ENCODE data around the gene KBTBD12. TPM values are rescaled to one million over a fixed set of nuclear protein-coding genes. Genes with fewer than 3 reads are reported as not detected.
A peak's percentile ranks its signal among the peaks of the same experiment; 100 is the strongest.
"Not testable (repeated sequence)": the region's sequence is repeated elsewhere in the genome, so short reads cannot be mapped to it uniquely, and the experiment has no call there.

Gene KBTBD12
- total RNA-seq (not detected), total RNA-seq (0 to 0.05 (median 0) reads per million in 29 experiments)
- 0.02 TPM for total RNA-seq (2013)

DNA sequence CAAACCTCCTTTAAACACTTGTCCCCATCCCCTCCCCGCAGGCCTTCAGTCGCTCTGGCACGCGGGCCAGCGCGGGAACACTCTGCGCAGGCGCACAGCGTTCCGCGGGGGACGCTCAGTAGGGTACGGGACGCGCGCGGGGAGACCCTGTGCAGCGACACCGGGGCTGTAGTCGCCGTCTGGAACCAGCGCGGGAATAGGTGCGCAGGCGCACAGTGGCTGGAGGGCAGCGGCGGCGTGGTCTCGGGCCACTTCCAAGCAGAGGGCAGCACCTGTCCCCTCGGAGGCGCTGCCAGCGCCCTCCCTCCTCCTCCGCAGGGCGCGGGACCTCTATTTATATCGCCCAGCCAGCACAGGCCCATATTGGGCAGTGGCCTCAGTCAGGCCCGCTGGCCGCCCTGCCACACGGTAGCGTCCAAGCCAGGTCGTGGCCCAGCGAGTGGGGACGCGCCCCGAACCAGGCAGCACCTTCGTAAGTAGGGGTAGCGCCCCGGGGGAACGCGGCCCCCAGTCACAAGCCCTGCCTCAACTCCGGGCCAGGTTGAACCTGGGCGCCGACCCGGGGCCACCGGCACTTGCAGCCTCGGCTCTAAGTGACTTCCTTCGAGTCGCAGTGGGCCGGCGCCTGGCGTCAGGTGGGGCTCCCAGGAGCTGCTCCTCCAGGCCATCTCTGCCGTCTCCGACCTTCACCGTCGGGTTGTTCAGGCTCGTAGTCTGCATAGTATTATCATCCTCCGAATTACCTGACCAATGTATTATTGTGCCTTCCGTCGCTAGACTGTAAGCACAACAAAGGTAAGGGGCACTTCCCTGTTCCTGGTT, at the start of gene KBTBD12:
KBTBD12 (plus strand) TSS at position 118 of the 822 bp plus-strand sequence. CDS start 7,830 bp downstream, outside the sequence.
- ChIA-PET POLR2A (interaction anchor here in 1 of 2 donors (0.5 kb wide), 1 partner anchor 267 kb away, joined by 5 read pairs; no protein-coding TSS in a partner anchor), CTCF (no interaction called here)
- Histone ChIP-seq H3K27ac (ENCODE audit: low read length) (no peak within 1 kb of the TSS), H3K36me3 (ENCODE audit: control insufficient read depth in 2 of 2, extremely low read depth in 1 of 2, insufficient read depth in 1 of 2, low read length in 1 of 2) (no peaks in the 10 kb centered on the region), H3K27me3 (replicated peaks in 1 of 2; ENCODE audit: control insufficient read depth in 2 of 2, extremely low read depth in 1 of 2, insufficient read depth in 2 of 2, low read length in 1 of 2) (peaks cover 2 to 22% of the 10 kb centered on the region in 2 experiments), H3K4me1 (ENCODE audit: control insufficient read depth in 1 of 2, extremely low read depth in 1 of 2, insufficient read depth in 2 of 2, low read length in 2 of 2) (no peaks in the 10 kb centered on the region), H3K9me3 (no peaks in the 10 kb centered on the region), H3K4me3 (ENCODE audit: control insufficient read depth in 1 of 2, extremely low read depth in 1 of 2, low read length in 1 of 2) (peak within 1 kb of the TSS in 1 of 2 donors; percentile 57)
- DNase-seq = no peak
- peaks cover 0 to 6% (median 0%) of the 10 kb centered on the region in 3 donors for H3K9me3 Mint-ChIP-seq
- no peak within 1 kb of the TSS for H3K27ac Mint-ChIP-seq
- peaks cover 57 to 62% of the 10 kb centered on the region in 2 donors for H3K27me3 Mint-ChIP-seq
- ATAC-seq (replicated peaks in 1 of 4) = no peak
- H3K4me1 Mint-ChIP-seq = peaks cover 0 to 8% (median 6%) of the 10 kb centered on the region in 3 donors
- peak within 1 kb of the TSS in 2 of 3 donors; percentile 8 to 42 for H3K4me3 Mint-ChIP-seq
- WGBS (ENCODE audit: insufficient coverage) = 32% methylated on average over 69 of the region's 69 CpGs
- H3K36me3 Mint-ChIP-seq = no peaks in the 10 kb centered on the region

DNA sequence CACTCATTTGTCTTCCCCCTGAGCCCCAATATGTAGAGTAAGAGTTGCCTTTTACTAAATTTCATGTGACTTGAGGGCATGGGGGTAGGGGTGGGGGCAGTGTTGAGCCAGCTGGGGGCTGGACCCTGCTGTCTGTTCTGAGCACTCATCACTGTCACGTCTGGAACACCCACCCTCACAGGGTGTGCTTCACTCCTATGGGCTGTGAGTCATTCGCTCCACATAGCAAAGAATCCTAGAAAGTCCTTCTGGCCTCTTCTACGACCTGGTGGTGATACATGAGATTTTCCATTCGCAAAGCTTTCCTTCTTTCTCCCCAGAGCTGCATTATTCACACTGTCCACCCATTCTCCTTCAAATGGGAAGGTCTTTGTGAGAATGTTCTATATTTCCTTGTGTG, 49.1 kb upstream of the KBTBD12 start:
- no peaks in the 10 kb centered on the region for H3K4me1 Mint-ChIP-seq
- ChIA-PET CTCF (no interaction called here), POLR2A (no interaction called here)
- Histone ChIP-seq H3K9me3 (no peaks in the 10 kb centered on the region), H3K4me3 (ENCODE audit: control insufficient read depth in 1 of 2, extremely low read depth in 1 of 2, low read length in 1 of 2) (no peak overlapping the region), H3K36me3 (ENCODE audit: control insufficient read depth in 2 of 2, extremely low read depth in 1 of 2, insufficient read depth in 1 of 2, low read length in 1 of 2) (no peaks in the 10 kb centered on the region), H3K4me1 (ENCODE audit: control insufficient read depth in 1 of 2, extremely low read depth in 1 of 2, insufficient read depth in 2 of 2, low read length in 2 of 2) (no peaks in the 10 kb centered on the region), H3K27ac (ENCODE audit: low read length) (no peak overlapping the region), H3K27me3 (replicated peaks in 1 of 2; ENCODE audit: control insufficient read depth in 2 of 2, extremely low read depth in 1 of 2, insufficient read depth in 2 of 2, low read length in 1 of 2) (no peaks in the 10 kb centered on the region)
- DNase-seq (no peak), ATAC-seq (replicated peaks in 1 of 4) (no peak)
- no peaks in the 10 kb centered on the region for H3K36me3 Mint-ChIP-seq
- WGBS (ENCODE audit: insufficient coverage) = no CpG with 5 or more reads among the region's 4 CpGs
- no peaks in the 10 kb centered on the region for H3K9me3 Mint-ChIP-seq
- peaks cover 4 to 11% of the 10 kb centered on the region in 2 donors for H3K27me3 Mint-ChIP-seq
- no peak overlapping the region for H3K4me3 Mint-ChIP-seq
- H3K27ac Mint-ChIP-seq = no peak overlapping the region

DNA sequence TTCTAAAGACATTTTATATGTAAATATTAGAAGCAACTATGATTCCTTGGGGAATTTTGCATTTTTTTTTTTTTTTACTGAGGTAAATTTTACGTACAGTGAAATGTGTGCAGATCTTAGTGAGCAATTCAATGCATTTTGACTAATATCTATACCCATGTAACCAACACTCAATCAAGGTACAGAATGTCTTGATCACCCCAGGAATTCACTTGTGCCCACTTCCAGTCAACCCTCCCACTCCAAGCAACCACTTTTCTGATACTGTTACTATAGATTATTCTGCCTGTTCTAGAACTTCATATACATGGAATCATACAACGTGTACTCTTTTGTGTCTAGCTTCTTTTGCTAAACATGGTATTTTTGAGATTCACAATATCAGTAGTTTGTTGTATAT, 47.6 kb upstream of the KBTBD12 start:
- H3K27me3 ChIP-seq (replicated peaks in 1 of 2; ENCODE audit: control insufficient read depth in 2 of 2, extremely low read depth in 1 of 2, insufficient read depth in 2 of 2, low read length in 1 of 2) = no peaks in the 10 kb centered on the region
- H3K36me3 ChIP-seq (ENCODE audit: control insufficient read depth in 2 of 2, extremely low read depth in 1 of 2, insufficient read depth in 1 of 2, low read length in 1 of 2) = no peaks in the 10 kb centered on the region
- no peaks in the 10 kb centered on the region for H3K9me3 ChIP-seq
- WGBS (ENCODE audit: insufficient coverage) = no CpG with 5 or more reads among the region's 2 CpGs
- Mint-ChIP-seq H3K4me3 (no peak overlapping the region), H3K4me1 (no peaks in the 10 kb centered on the region), H3K27me3 (peaks cover 4 to 11% of the 10 kb centered on the region in 2 donors), H3K27ac (no peak overlapping the region), H3K9me3 (no peaks in the 10 kb centered on the region), H3K36me3 (no peaks in the 10 kb centered on the region)
- POLR2A ChIA-PET = no interaction called here
- DNase-seq = no peak
- no peak for ATAC-seq (replicated peaks in 1 of 4)
- no peak overlapping the region for H3K4me3 ChIP-seq (ENCODE audit: control insufficient read depth in 1 of 2, extremely low read depth in 1 of 2, low read length in 1 of 2)
- CTCF ChIA-PET = no interaction called here
- H3K27ac ChIP-seq (ENCODE audit: low read length) = no peak overlapping the region
- no peaks in the 10 kb centered on the region for H3K4me1 ChIP-seq (ENCODE audit: control insufficient read depth in 1 of 2, extremely low read depth in 1 of 2, insufficient read depth in 2 of 2, low read length in 2 of 2)

DNA sequence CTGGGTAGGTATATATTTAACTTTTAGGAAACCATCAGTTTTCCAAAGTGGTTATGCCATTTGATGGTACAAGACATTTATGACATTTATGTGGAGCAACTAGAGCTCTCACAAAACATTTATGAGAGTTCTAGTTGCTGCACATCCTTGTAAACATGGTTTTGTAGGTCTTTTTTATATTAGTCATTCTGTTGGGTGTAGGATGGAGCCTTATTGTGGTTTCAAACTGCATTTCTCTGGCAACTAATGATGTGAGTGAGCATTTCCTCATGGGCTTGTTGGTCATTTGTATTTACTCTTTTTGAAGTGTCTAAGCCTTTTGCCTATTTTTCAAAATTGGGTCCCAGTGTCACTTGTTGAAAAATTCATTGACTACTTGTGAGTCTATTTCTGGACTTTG, 47.0 kb upstream of the KBTBD12 start:
- no peak overlapping the region for H3K4me3 Mint-ChIP-seq
- H3K9me3 Mint-ChIP-seq = no peaks in the 10 kb centered on the region
- Histone ChIP-seq H3K36me3 (ENCODE audit: control insufficient read depth in 2 of 2, extremely low read depth in 1 of 2, insufficient read depth in 1 of 2, low read length in 1 of 2) (no peaks in the 10 kb centered on the region), H3K9me3 (no peaks in the 10 kb centered on the region), H3K4me3 (ENCODE audit: control insufficient read depth in 1 of 2, extremely low read depth in 1 of 2, low read length in 1 of 2) (no peak overlapping the region), H3K27ac (ENCODE audit: low read length) (no peak overlapping the region), H3K27me3 (replicated peaks in 1 of 2; ENCODE audit: control insufficient read depth in 2 of 2, extremely low read depth in 1 of 2, insufficient read depth in 2 of 2, low read length in 1 of 2) (peaks cover 0 to under 1% of the 10 kb centered on the region in 2 experiments), H3K4me1 (ENCODE audit: control insufficient read depth in 1 of 2, extremely low read depth in 1 of 2, insufficient read depth in 2 of 2, low read length in 2 of 2) (no peaks in the 10 kb centered on the region)
- no peaks in the 10 kb centered on the region for H3K36me3 Mint-ChIP-seq
- no peak overlapping the region for H3K27ac Mint-ChIP-seq
- no peak for DNase-seq
- peaks cover 4 to 11% of the 10 kb centered on the region in 2 donors for H3K27me3 Mint-ChIP-seq
- ChIA-PET POLR2A (no interaction called here), CTCF (no interaction called here)
- no peaks in the 10 kb centered on the region for H3K4me1 Mint-ChIP-seq
- ATAC-seq (replicated peaks in 1 of 4) = no peak

GRCh38 chr3:127870156-127870555, 44.9 kb upstream of the KBTBD12 start:
- CTCF ChIA-PET = interaction anchor here in 1 of 2 donors (0.5 kb wide), 1 partner anchor 430 kb away, joined by 3 read pairs; no protein-coding TSS in a partner anchor
- H3K9me3 ChIP-seq = no peaks in the 10 kb centered on the region
- Mint-ChIP-seq H3K27me3 (peaks cover 4 to 11% of the 10 kb centered on the region in 2 donors), H3K36me3 (no peaks in the 10 kb centered on the region), H3K4me3 (no peak overlapping the region), H3K9me3 (no peaks in the 10 kb centered on the region), H3K4me1 (no peaks in the 10 kb centered on the region), H3K27ac (no peak overlapping the region)
- WGBS (ENCODE audit: insufficient coverage) = 67% methylated on average over 1 of the region's 4 CpGs
- no peak for DNase-seq
- no peak for ATAC-seq (replicated peaks in 1 of 4)
- POLR2A ChIA-PET = no interaction called here
- H3K4me3 ChIP-seq (ENCODE audit: control insufficient read depth in 1 of 2, extremely low read depth in 1 of 2, low read length in 1 of 2) = no peak overlapping the region
- no peaks in the 10 kb centered on the region for H3K36me3 ChIP-seq (ENCODE audit: control insufficient read depth in 2 of 2, extremely low read depth in 1 of 2, insufficient read depth in 1 of 2, low read length in 1 of 2)
- H3K4me1 ChIP-seq (ENCODE audit: control insufficient read depth in 1 of 2, extremely low read depth in 1 of 2, insufficient read depth in 2 of 2, low read length in 2 of 2) = no peaks in the 10 kb centered on the region
- H3K27me3 ChIP-seq (replicated peaks in 1 of 2; ENCODE audit: control insufficient read depth in 2 of 2, extremely low read depth in 1 of 2, insufficient read depth in 2 of 2, low read length in 1 of 2) = peaks cover 0 to 2% of the 10 kb centered on the region in 2 experiments
- no peak overlapping the region for H3K27ac ChIP-seq (ENCODE audit: low read length)

- DNase-seq; H3K27me3 Mint-ChIP-seq; H3K27ac Mint-ChIP-seq; H3K9me3 ChIP-seq; H3K36me3 ChIP-seq (ENCODE audit: control insufficient read depth in 2 of 2, extremely low read depth in 1 of 2, insufficient read depth in 1 of 2, low read length in 1 of 2); H3K4me1 ChIP-seq (ENCODE audit: control insufficient read depth in 1 of 2, extremely low read depth in 1 of 2, insufficient read depth in 2 of 2, low read length in 2 of 2); H3K27ac ChIP-seq (ENCODE audit: low read length); H3K4me1 Mint-ChIP-seq; H3K36me3 Mint-ChIP-seq; CTCF ChIA-PET; POLR2A ChIA-PET; H3K4me3 Mint-ChIP-seq; H3K4me3 ChIP-seq (ENCODE audit: control insufficient read depth in 1 of 2, extremely low read depth in 1 of 2, low read length in 1 of 2); H3K9me3 Mint-ChIP-seq; ATAC-seq (replicated peaks in 1 of 4); H3K27me3 ChIP-seq (replicated peaks in 1 of 2; ENCODE audit: control insufficient read depth in 2 of 2, extremely low read depth in 1 of 2, insufficient read depth in 2 of 2, low read length in 1 of 2): not testable (repeated sequence)
- 88% methylated on average over 1 of the region's 5 CpGs for WGBS (ENCODE audit: insufficient coverage)
These were observed 40.9 kb upstream of the KBTBD12 start for GRCh38 chr3:127874097-127874496.

Data from T-cell (primary cell).